HEK293T (cell line): Measurements from ENCODE around the gene GPC1.

Experiments
- ARNT ChIP-seq: fragments of 450-650 bp; IDR thresholded peaks from 2 replicates; pipeline ENCODE4 v1.6.1; 2017; ENCODE audit warnings: mild to moderate bottlenecking
- BHLHE40 ChIP-seq: fragments of 450-650 bp; IDR thresholded peaks from 2 replicates; pipeline ENCODE4 v1.6.1; 2016; ENCODE audit warnings: mild to moderate bottlenecking, moderate library complexity, borderline replicate concordance
- FOXA1 ChIP-seq: fragments of 450-650 bp; IDR thresholded peaks from 2 replicates; pipeline ENCODE4 v1.6.1; 2016; ENCODE audit warnings: mild to moderate bottlenecking
- FOXK2 ChIP-seq: fragments of 450-650 bp; IDR thresholded peaks from 2 replicates; pipeline ENCODE4 v1.6.1; 2016; ENCODE audit warnings: mild to moderate bottlenecking
- FOXM1 ChIP-seq: fragments of 450-650 bp; IDR thresholded peaks from 2 replicates; pipeline ENCODE4 v1.6.1; 2017; ENCODE audit warnings: mild to moderate bottlenecking, borderline replicate concordance
- HDGF ChIP-seq: fragments of 450-650 bp; IDR thresholded peaks from 2 replicates; pipeline ENCODE4 v1.6.1; 2017; ENCODE audit warnings: antibody characterized with exemption, borderline replicate concordance
- LEF1 ChIP-seq: fragments of 450-650 bp; IDR thresholded peaks from 2 replicates; pipeline ENCODE4 v1.6.1; 2017; ENCODE audit warnings: mild to moderate bottlenecking, borderline replicate concordance
- NFRKB ChIP-seq: fragments of 450-650 bp; IDR thresholded peaks from 2 replicates; pipeline ENCODE4 v1.6.1; 2016; ENCODE audit warnings: mild to moderate bottlenecking, moderate library complexity
- ZNF384 ChIP-seq: fragments of 450-650 bp; IDR thresholded peaks from 2 replicates; pipeline ENCODE4 v1.6.1; 2016
- TF ChIP-seq, protein P1 (sequence below): fragments of 450-650 bp; IDR thresholded peaks from 2 replicates; pipeline ENCODE4 v1.6.1; 2016

- TF ChIP-seq, protein P1, sequence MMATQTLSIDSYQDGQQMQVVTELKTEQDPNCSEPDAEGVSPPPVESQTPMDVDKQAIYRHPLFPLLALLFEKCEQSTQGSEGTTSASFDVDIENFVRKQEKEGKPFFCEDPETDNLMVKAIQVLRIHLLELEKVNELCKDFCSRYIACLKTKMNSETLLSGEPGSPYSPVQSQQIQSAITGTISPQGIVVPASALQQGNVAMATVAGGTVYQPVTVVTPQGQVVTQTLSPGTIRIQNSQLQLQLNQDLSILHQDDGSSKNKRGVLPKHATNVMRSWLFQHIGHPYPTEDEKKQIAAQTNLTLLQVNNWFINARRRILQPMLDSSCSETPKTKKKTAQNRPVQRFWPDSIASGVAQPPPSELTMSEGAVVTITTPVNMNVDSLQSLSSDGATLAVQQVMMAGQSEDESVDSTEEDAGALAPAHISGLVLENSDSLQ: no peak
- TF ChIP-seq FOXM1 (no peak), LEF1 (no peak), FOXK2 (no peak), ZNF384 (no peak), HDGF (no peak), FOXA1 (no peak), NFRKB (no peak), ARNT (no peak), BHLHE40 (no peak)
These were observed 67.1 kb downstream of the GPC1 start for GRCh38 chr2:240502430-240503121.
